ENCODE results near the gene CACNA1H. TPM values are rescaled to one million over a fixed set of nuclear protein-coding genes. Genes with fewer than 3 reads are reported as not detected.

The CACNA1H gene
- total RNA-seq, 1 donor from 2014 or later = 0.09 TPM

DNA sequence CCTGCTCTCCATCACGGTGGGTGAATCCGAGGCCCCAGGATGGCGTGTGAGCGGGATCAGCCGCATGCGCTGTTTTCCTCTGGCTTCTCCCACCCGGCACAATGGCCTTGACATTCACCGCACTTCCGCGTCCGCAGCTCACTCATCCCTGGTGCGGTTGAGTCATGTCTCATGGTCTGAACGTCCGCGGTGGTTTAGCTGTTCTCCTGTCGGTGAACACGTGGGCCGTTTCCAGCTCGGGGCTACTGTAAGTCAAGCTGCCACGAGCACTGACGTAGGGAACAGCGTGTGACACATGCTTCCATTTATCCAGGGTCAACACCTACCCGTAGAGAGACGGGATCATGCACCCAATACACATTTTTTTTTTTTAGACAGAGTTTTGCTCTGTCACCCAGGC, 15.3 kb upstream of the CACNA1H start:
- Mint-ChIP-seq H3K4me1 (ENCODE audit: low read depth) (no peaks in the 10 kb centered on the region), H3K27ac (no peak overlapping the region), H3K9me3 (no peaks in the 10 kb centered on the region), H3K36me3 (ENCODE audit: low read depth) (no peaks in the 10 kb centered on the region), H3K4me3 (ENCODE audit: low read depth) (no peak overlapping the region), H3K27me3 (ENCODE audit: low read depth) (no peaks in the 10 kb centered on the region)
- intact Hi-C loops (cut with micrococcal nuclease) = no loop called here
- DNase-seq (ENCODE audit: low spot score) = no peak

DNA sequence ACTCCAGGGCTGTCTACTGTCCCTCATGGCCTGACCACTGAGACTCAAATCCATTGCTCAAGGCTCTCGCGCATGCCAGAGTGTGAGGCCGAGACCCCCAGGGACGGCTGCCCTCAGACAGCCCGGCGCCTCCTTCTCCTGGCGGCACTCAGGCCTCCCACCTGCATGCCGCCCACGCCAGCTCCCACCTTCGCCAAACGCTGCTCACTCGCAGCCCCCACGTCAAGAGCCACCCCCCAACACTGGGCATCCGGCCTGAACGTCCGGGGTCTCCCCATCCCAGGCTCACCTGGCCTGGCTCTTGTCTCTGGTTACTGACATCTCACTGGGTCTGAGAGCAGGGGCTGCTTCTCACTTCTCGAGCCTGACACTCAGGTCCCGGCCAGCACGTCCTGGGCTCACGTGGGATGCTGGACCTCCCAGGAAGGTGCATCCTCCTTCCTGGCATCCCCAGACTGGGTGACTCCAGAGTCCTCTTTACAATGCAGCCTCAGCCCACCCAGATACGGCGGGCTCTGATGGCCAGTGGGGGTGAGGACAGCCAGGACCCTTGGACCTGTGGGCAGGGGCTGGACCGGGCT, 12.2 kb upstream of the CACNA1H start:
- Mint-ChIP-seq H3K4me1 (ENCODE audit: low read depth) (no peaks in the 10 kb centered on the region), H3K9me3 (no peaks in the 10 kb centered on the region), H3K36me3 (ENCODE audit: low read depth) (no peaks in the 10 kb centered on the region), H3K4me3 (ENCODE audit: low read depth) (no peak overlapping the region), H3K27me3 (ENCODE audit: low read depth) (no peaks in the 10 kb centered on the region), H3K27ac (no peak overlapping the region)
- intact Hi-C loops (cut with micrococcal nuclease) = no loop called here
- no peak for DNase-seq (ENCODE audit: low spot score)

DNA sequence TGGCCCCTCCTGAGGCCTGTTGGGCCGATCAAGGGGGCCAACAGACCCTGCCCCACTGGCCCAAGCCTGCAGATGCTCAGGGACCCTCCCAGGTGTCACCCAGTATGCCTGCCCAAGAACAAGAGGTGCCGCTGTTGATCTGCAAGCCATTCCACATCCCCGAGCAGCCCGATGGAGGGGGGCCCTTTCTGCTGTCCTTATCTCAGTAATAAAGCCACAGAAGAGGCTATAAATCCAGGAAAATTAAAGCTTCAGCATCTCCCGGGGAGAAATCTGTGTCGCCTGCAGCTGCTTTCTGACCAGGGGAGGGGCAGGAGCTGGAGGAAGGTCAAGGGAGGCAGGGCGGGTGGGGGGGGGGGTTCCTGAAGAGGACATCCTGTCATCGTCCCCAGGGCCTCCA, 11.7 kb upstream of the CACNA1H start:
- no peak overlapping the region for H3K4me3 Mint-ChIP-seq (ENCODE audit: low read depth)
- H3K27ac Mint-ChIP-seq = no peak overlapping the region
- no peaks in the 10 kb centered on the region for H3K36me3 Mint-ChIP-seq (ENCODE audit: low read depth)

DNA sequence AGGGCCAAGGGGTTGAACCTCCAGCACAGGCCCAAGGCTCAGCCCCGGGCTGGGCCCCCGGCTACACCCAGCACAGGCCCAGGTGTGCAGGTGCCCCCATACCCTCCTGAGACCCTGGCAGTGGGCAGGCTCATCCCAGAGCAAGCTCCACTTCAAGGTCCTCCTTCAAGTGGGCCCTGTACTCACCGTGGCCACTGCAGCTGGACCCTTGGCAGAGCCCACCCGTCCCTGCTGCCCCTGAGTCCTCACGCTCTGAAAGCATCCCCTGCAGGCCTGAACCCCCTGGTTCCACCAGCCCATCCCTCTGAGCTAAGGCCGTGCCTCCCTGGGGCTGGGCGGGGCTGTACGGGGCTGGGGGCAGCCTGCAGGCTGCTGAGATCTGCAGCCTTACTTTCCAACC, 11.2 kb upstream of the CACNA1H start:
- no peak overlapping the region for H3K27ac Mint-ChIP-seq
- no peaks in the 10 kb centered on the region for H3K4me1 Mint-ChIP-seq (ENCODE audit: low read depth)
- no peak overlapping the region for H3K4me3 Mint-ChIP-seq (ENCODE audit: low read depth)
- no peak for DNase-seq (ENCODE audit: low spot score)
- intact Hi-C loops (cut with micrococcal nuclease) = no loop called here
- H3K36me3 Mint-ChIP-seq (ENCODE audit: low read depth) = no peaks in the 10 kb centered on the region
- H3K27me3 Mint-ChIP-seq (ENCODE audit: low read depth) = no peaks in the 10 kb centered on the region
- no peaks in the 10 kb centered on the region for H3K9me3 Mint-ChIP-seq

More for the DNA sequence above, 11.7 kb upstream of the CACNA1H start:
- Mint-ChIP-seq H3K9me3 (no peaks in the 10 kb centered on the region), H3K27me3 (ENCODE audit: low read depth) (no peaks in the 10 kb centered on the region), H3K4me1 (ENCODE audit: low read depth) (no peaks in the 10 kb centered on the region)
- no peak for DNase-seq (ENCODE audit: low spot score)
- intact Hi-C loops (cut with micrococcal nuclease) = no loop called here

DNA sequence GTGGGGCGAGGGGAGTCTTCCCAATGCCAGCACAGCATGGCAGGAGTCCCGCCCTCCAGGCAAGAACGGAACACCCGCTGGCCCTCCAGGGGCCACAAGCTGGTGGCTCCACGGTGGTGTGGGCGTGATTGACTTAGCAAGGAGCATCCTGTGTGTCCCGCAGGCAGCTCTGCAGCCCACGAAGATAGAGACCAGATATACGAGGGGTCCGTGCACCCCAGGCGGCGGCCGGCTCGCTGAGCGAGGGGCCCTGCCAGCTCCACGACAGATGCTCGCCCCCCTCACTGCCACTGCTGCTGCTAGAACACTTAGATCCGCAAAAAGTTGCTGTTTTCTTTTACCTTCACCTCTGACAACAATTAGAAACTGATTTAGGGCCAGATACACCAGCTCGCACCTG, 10.0 kb upstream of the CACNA1H start:
- Mint-ChIP-seq H3K27me3 (ENCODE audit: low read depth) (no peaks in the 10 kb centered on the region), H3K36me3 (ENCODE audit: low read depth) (no peaks in the 10 kb centered on the region), H3K9me3 (peaks cover 6% of the 10 kb centered on the region), H3K27ac (no peak overlapping the region), H3K4me1 (ENCODE audit: low read depth) (no peaks in the 10 kb centered on the region), H3K4me3 (ENCODE audit: low read depth) (no peak overlapping the region)
- DNase-seq (ENCODE audit: low spot score) = no peak
- intact Hi-C loops (cut with micrococcal nuclease) = no loop called here

DNA sequence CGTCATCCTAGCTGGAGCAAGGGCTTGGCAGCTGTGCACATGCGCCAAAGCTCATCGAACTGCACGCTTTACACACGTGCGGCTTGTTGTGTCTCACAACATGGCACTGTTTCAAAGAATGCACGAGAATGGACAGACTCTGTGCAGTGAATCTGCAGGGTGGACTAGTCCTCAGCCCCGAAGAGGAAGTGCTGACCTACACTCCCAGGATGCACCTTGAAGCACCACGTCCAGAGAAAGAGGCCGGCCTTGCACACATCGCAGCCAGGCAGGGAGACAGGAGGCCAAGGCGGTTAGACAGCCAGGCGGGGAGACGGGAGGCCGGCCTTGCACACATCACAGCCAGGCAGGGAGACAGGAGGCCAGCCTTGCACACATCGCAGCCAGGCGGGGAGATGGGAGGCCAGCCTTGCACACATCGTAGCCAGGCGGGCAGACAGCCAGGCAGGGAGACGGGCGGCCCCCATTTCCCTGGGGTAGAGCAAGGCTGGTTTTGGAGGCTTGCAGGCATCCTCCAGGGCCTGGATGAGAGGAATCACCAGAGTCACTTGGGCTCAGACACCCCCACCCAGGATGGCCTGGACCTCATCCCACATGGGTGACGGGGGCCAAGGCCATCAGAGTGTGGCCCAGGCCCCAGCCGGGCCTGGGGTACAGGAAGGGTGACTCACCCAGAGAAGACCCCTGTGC, 9.0 kb upstream of the CACNA1H start:
- no peaks in the 10 kb centered on the region for H3K36me3 Mint-ChIP-seq (ENCODE audit: low read depth)
- no peaks in the 10 kb centered on the region for H3K4me1 Mint-ChIP-seq (ENCODE audit: low read depth)
- no peak overlapping the region for H3K4me3 Mint-ChIP-seq (ENCODE audit: low read depth)
- H3K9me3 Mint-ChIP-seq = peaks cover 6% of the 10 kb centered on the region
- no peak for DNase-seq (ENCODE audit: low spot score)
- intact Hi-C loops (cut with micrococcal nuclease) = no loop called here
- no peak overlapping the region for H3K27ac Mint-ChIP-seq
- no peaks in the 10 kb centered on the region for H3K27me3 Mint-ChIP-seq (ENCODE audit: low read depth)

DNA sequence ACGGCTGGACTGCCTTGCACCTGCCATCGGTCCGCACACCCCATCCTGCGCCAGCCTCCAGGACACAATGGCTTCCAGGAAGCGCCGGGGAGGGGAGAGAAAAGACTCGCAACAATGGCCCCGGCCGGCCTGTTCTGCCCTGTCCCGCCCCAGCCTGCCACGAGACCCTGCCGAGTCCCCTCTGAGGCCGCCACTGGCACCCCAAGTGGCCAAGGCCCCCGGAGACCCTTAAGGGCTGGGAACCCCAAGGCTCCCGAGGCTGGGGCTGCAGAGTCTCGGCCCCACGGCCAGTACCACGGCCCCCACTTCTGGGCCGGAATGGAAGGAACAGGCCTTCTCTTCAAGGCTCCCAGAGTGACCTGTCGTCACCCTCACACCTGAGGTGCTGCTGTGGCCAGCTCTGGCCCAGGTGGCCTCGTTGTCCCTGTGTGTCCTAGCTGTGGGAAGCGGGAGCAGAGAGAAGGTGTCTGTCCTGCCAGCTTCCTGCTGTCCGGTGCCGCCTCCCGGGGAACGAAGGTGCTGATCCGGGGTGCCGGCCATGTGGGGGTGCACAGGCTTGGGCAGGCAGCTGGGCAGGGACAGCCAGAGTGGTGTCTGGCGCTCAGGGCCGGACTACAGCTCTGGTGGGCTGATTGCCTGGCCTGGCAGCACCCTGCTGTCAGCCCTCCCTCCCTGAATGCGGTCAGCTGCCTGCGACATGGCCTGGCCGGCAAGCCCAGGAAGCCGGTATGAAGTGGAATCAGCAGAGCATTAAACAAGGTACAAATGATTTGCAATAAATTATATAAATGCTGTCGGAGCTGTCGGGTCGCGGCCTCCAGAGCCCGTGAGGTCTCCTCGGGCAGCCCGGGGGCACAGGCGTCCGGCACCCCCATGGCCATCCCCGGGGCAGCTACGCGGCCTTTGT, 8.2 kb upstream of the CACNA1H start:
- H3K27ac Mint-ChIP-seq = no peak overlapping the region
- H3K27me3 Mint-ChIP-seq (ENCODE audit: low read depth) = no peaks in the 10 kb centered on the region
- no peak overlapping the region for H3K4me3 Mint-ChIP-seq (ENCODE audit: low read depth)
- peaks cover 6% of the 10 kb centered on the region for H3K9me3 Mint-ChIP-seq
- no peak for DNase-seq (ENCODE audit: low spot score)
- no peaks in the 10 kb centered on the region for H3K4me1 Mint-ChIP-seq (ENCODE audit: low read depth)
- intact Hi-C loops (cut with micrococcal nuclease) = no loop called here
- no peaks in the 10 kb centered on the region for H3K36me3 Mint-ChIP-seq (ENCODE audit: low read depth)

DNA sequence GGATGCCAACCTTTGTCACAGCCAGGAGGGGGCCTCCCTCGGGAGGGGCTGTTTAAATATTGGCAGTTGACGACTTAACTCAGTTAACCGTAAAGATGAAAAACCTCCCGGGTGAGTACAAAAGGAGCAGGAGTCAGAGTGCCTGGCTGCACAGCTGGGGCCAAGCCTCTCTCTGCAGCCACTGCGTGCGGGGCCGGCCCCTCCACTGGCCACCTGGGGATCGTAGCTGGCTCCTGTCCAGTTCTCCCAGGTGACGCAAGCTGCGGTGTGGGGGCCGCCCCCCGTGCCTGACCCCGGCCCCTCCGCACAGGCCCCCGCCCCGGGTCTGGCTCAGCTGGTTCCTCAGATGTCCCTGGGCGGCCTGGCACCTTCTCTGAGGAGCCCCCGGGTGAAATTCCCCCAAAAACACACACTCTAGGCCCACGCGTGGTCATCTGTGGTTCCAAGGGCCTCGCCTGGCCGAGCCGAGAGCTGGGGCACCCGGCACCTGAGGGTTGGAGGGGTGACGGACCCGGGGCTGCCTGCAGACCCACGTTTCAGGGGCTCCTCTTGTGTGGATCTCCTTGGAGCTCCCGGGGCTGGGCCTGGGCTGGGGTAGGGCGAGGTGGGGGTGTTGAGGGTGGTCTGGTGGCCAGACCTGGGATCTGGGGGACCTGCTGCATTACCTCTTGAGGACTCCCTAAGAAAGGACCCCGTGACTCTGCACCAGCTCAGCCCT, 7.4 kb upstream of the CACNA1H start:
- no peak for DNase-seq (ENCODE audit: low spot score)
- H3K4me1 Mint-ChIP-seq (ENCODE audit: low read depth) = no peaks in the 10 kb centered on the region
- no peaks in the 10 kb centered on the region for H3K27me3 Mint-ChIP-seq (ENCODE audit: low read depth)
- H3K27ac Mint-ChIP-seq = no peak overlapping the region
- intact Hi-C loops (cut with micrococcal nuclease) = no loop called here
- H3K9me3 Mint-ChIP-seq = peaks cover 6% of the 10 kb centered on the region
- no peaks in the 10 kb centered on the region for H3K36me3 Mint-ChIP-seq (ENCODE audit: low read depth)
- no peak overlapping the region for H3K4me3 Mint-ChIP-seq (ENCODE audit: low read depth)

DNA sequence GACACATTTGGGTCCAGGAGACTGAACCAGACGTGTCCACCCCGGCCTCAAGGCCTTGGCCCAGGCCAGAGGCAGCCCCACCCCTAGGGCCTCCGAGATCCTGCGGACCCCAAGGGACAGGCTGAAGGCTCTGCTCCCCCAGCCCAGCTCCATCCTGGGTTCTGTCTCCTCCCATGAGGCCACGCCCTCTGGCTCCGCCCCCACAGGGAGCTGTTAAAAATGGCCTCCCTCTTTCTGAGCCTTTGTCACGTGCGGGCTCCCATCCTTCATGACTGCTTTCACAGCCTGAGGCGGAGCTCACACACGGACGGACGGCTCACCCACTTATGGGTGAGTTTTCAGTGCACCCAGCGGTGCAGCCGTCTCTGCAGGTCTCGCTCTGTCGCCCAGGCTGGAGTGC, 6.5 kb upstream of the CACNA1H start:
- intact Hi-C loops (cut with micrococcal nuclease) = no loop called here
- Mint-ChIP-seq H3K4me3 (ENCODE audit: low read depth) (no peak overlapping the region), H3K4me1 (ENCODE audit: low read depth) (no peaks in the 10 kb centered on the region), H3K27me3 (ENCODE audit: low read depth) (peaks cover 1% of the 10 kb centered on the region), H3K27ac (no peak overlapping the region), H3K9me3 (peaks cover 6% of the 10 kb centered on the region), H3K36me3 (ENCODE audit: low read depth) (no peaks in the 10 kb centered on the region)
- no peak for DNase-seq (ENCODE audit: low spot score)

DNA sequence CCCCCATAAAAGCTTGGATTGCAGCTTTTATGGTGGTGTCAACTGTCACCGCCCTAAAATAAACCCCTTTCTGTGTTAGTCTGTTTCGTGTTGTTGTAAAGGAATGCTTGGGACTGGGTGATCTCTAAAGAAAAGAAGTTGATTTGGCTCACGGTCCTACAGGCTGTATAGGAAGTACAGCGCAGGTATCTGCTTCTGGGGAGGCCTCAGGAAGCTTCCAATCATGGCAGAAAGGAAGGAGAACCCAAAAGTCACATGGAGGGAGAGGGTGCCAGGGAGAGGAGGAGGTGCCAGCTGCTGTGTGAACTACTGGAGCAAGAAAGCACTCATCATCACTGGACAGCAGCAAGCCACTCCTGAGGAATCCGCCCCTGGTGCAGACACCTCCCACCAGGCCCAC, 5.9 kb upstream of the CACNA1H start:
- Mint-ChIP-seq H3K4me3 (ENCODE audit: low read depth) (no peak overlapping the region), H3K9me3 (peaks cover 6% of the 10 kb centered on the region), H3K27ac (no peak overlapping the region), H3K27me3 (ENCODE audit: low read depth) (peaks cover 5% of the 10 kb centered on the region), H3K4me1 (ENCODE audit: low read depth) (no peaks in the 10 kb centered on the region), H3K36me3 (ENCODE audit: low read depth) (no peaks in the 10 kb centered on the region)
- no peak for DNase-seq (ENCODE audit: low spot score)
- intact Hi-C loops (cut with micrococcal nuclease) = no loop called here

DNA sequence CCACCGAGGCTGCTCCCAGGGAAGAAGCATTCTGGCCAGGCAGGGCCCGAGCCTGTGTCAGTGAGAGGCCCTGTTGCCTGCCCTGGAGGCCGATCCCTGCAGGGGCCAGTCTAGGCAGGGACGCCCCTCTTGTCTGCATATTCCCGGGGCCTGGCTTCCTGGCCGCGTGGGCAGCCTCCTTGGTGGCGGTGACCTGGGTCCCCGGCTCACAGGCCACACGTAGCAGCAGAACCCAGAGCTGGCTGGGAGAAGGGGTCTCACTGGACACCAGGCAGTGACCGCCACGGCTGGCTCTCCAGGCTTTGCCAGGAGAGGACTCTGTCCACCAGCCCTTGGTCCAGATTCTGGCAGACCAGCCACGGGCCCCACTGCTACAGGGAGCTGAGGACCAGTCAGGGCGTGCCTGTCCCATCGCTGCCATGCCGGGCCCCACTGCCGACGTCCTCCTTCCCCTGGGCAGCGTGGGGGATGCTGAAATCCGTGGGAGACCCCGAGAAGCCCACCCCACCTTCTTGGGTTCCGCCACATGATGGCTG, 3.7 kb upstream of the CACNA1H start:
- Mint-ChIP-seq H3K36me3 (ENCODE audit: low read depth) (no peaks in the 10 kb centered on the region), H3K4me3 (ENCODE audit: low read depth) (no peak overlapping the region)
- intact Hi-C loops (cut with micrococcal nuclease) = no loop called here

DNA sequence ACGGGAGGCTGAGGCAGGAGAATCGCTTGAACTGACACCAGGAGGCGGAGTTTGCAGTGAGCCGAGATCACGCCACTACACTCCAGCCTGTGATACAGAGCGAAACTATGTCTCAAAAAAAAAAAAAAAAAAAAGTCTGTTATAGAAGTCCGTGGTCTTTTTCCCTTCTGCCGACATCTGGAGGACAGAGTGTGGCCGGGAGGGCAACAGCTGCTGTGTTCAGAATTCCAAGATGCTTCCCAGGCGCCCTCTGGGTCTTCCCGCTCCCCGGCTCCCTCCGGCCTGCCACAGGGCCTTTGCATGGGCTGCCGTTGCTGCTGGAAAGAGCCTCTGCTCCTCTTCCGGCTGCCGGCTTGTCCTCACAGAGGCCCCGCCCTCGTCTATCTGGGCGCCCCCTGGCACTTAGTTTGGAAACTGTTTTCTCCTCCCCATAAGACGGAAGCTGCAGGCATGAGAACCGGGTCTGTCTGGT, 2.4 kb upstream of the CACNA1H start:
- intact Hi-C loops (cut with micrococcal nuclease) = no loop called here
- Mint-ChIP-seq H3K4me3 (ENCODE audit: low read depth) (no peak overlapping the region), H3K27me3 (ENCODE audit: low read depth) (peaks cover 10% of the 10 kb centered on the region), H3K4me1 (ENCODE audit: low read depth) (no peaks in the 10 kb centered on the region), H3K27ac (no peak overlapping the region), H3K36me3 (ENCODE audit: low read depth) (no peaks in the 10 kb centered on the region), H3K9me3 (peaks cover 6% of the 10 kb centered on the region)
- no peak for DNase-seq (ENCODE audit: low spot score)

More for the DNA sequence above, 3.7 kb upstream of the CACNA1H start:
- no peaks in the 10 kb centered on the region for H3K4me1 Mint-ChIP-seq (ENCODE audit: low read depth)
- no peak overlapping the region for H3K27ac Mint-ChIP-seq
- H3K9me3 Mint-ChIP-seq = peaks cover 6% of the 10 kb centered on the region
- H3K27me3 Mint-ChIP-seq (ENCODE audit: low read depth) = peaks cover 5% of the 10 kb centered on the region
- no peak for DNase-seq (ENCODE audit: low spot score)
